Measurements from ENCODE around the gene LARGE1.

The LARGE1 gene

GRCh38 chr22:33563220-33563964, 356.9 kb downstream of the LARGE1 start:
- Histone ChIP-seq H3K36me3 (ENCODE audit: insufficient read depth, low read length) (0 out of 2 replicates have a peak, but pooled peaks cover 3% of the 10 kb centered on the region), H3K9me3 (ENCODE audit: insufficient read depth, low read depth, low read length) (no peaks in the 10 kb centered on the region), H3K9ac (ENCODE audit: low read depth, low read length) (no peak overlapping the region), H3K4me1 (ENCODE audit: insufficient read depth, low read length) (peaks cover 8% of the 10 kb centered on the region; the same call in 1 of the 2 replicates), H3K27me3 (ENCODE audit: insufficient read depth, low read length) (no peaks in the 10 kb centered on the region), H3K4me3 (ENCODE audit: low read length) (no peak overlapping the region), H3K27ac (ENCODE audit: low read depth, low read length) (no peak overlapping the region)
- WGBS: 82% methylated on average over 14 of the region's 14 CpGs

- Histone ChIP-seq H3K4me1 (ENCODE audit: insufficient read depth, low read length) (peaks cover 8% of the 10 kb centered on the region; the same call in 1 of the 2 replicates), H3K36me3 (ENCODE audit: insufficient read depth, low read length) (0 out of 2 replicates have a peak, but pooled peaks cover 3% of the 10 kb centered on the region), H3K9ac (ENCODE audit: low read depth, low read length) (no peak overlapping the region), H3K9me3 (ENCODE audit: insufficient read depth, low read depth, low read length) (no peaks in the 10 kb centered on the region), H3K4me3 (ENCODE audit: low read length) (no peak overlapping the region), H3K27me3 (ENCODE audit: insufficient read depth, low read length) (no peaks in the 10 kb centered on the region), H3K27ac (ENCODE audit: low read depth, low read length) (no peak overlapping the region)
- 90% methylated on average over 6 of the region's 6 CpGs for WGBS
Observed at GRCh38 chr22:33562501-33562900, 357.8 kb downstream of the LARGE1 start.

- Histone ChIP-seq H3K4me3 (ENCODE audit: low read length) (no peak overlapping the region), H3K9ac (ENCODE audit: low read depth, low read length) (no peak overlapping the region), H3K36me3 (ENCODE audit: insufficient read depth, low read length) (peaks cover 3% of the 10 kb centered on the region; the same call in 1 of the 2 replicates), H3K4me1 (ENCODE audit: insufficient read depth, low read length) (peaks cover 8% of the 10 kb centered on the region; the same call in 1 of the 2 replicates), H3K27me3 (ENCODE audit: insufficient read depth, low read length) (no peaks in the 10 kb centered on the region), H3K9me3 (ENCODE audit: insufficient read depth, low read depth, low read length) (no peaks in the 10 kb centered on the region), H3K27ac (ENCODE audit: low read depth, low read length) (no peak overlapping the region)
- 96% methylated on average over 9 of the region's 9 CpGs for WGBS
Observed at GRCh38 chr22:33561149-33561807, 359.0 kb downstream of the LARGE1 start.

GRCh38 chr22:33557836-33558235, 362.4 kb downstream of the LARGE1 start:
- no peaks in the 10 kb centered on the region for H3K9me3 ChIP-seq (ENCODE audit: insufficient read depth, low read depth, low read length)
- peaks cover 3% of the 10 kb centered on the region; the same call in 1 of the 2 replicates for H3K36me3 ChIP-seq (ENCODE audit: insufficient read depth, low read length)
- H3K4me3 ChIP-seq (ENCODE audit: low read length): no peak overlapping the region
- peaks cover 7% of the 10 kb centered on the region; the same call in 1 of the 2 replicates for H3K4me1 ChIP-seq (ENCODE audit: insufficient read depth, low read length)
- H3K27me3 ChIP-seq (ENCODE audit: insufficient read depth, low read length): no peaks in the 10 kb centered on the region
- 95% methylated on average over 7 of the region's 7 CpGs for WGBS
- H3K27ac ChIP-seq (ENCODE audit: low read depth, low read length): no peak overlapping the region
- no peak overlapping the region for H3K9ac ChIP-seq (ENCODE audit: low read depth, low read length)

GRCh38 chr22:33555814-33556522, 364.3 kb downstream of the LARGE1 start:
- Histone ChIP-seq H3K36me3 (ENCODE audit: insufficient read depth, low read length) (peaks cover 4% of the 10 kb centered on the region; the same call in 1 of the 2 replicates), H3K9me3 (ENCODE audit: insufficient read depth, low read depth, low read length) (no peaks in the 10 kb centered on the region), H3K9ac (ENCODE audit: low read depth, low read length) (no peak overlapping the region), H3K4me1 (ENCODE audit: insufficient read depth, low read length) (no peaks in the 10 kb centered on the region), H3K4me3 (ENCODE audit: low read length) (no peak overlapping the region), H3K27ac (ENCODE audit: low read depth, low read length) (no peak overlapping the region), H3K27me3 (ENCODE audit: insufficient read depth, low read length) (no peaks in the 10 kb centered on the region)
- 92% methylated on average over 5 of the region's 5 CpGs for WGBS

- Histone ChIP-seq H3K9me3 (ENCODE audit: insufficient read depth, low read depth, low read length) (no peaks in the 10 kb centered on the region), H3K9ac (ENCODE audit: low read depth, low read length) (no peak overlapping the region), H3K27me3 (ENCODE audit: insufficient read depth, low read length) (no peaks in the 10 kb centered on the region), H3K36me3 (ENCODE audit: insufficient read depth, low read length) (peaks cover 9% of the 10 kb centered on the region; the same call in 1 of the 2 replicates), H3K27ac (ENCODE audit: low read depth, low read length) (no peak overlapping the region), H3K4me1 (ENCODE audit: insufficient read depth, low read length) (no peaks in the 10 kb centered on the region), H3K4me3 (ENCODE audit: low read length) (no peak overlapping the region)
- 95% methylated on average over 5 of the region's 5 CpGs for WGBS
Observed at GRCh38 chr22:33553493-33553892, 366.8 kb downstream of the LARGE1 start.

- WGBS: 97% methylated on average over 4 of the region's 4 CpGs
- no peaks in the 10 kb centered on the region for H3K27me3 ChIP-seq (ENCODE audit: insufficient read depth, low read length)
- H3K9me3 ChIP-seq (ENCODE audit: insufficient read depth, low read depth, low read length): no peaks in the 10 kb centered on the region
- H3K4me3 ChIP-seq (ENCODE audit: low read length): no peak overlapping the region
- H3K27ac ChIP-seq (ENCODE audit: low read depth, low read length): no peak overlapping the region
- no peak overlapping the region for H3K9ac ChIP-seq (ENCODE audit: low read depth, low read length)
- no peaks in the 10 kb centered on the region for H3K4me1 ChIP-seq (ENCODE audit: insufficient read depth, low read length)
- 0 out of 2 replicates have a peak, but pooled peaks cover 5% of the 10 kb centered on the region for H3K36me3 ChIP-seq (ENCODE audit: insufficient read depth, low read length)
Observed at GRCh38 chr22:33544707-33545106, 375.6 kb downstream of the LARGE1 start.

GRCh38 chr22:33542722-33543121, 377.6 kb downstream of the LARGE1 start:
- Histone ChIP-seq H3K9ac (ENCODE audit: low read depth, low read length) (no peak overlapping the region), H3K27me3 (ENCODE audit: insufficient read depth, low read length) (no peaks in the 10 kb centered on the region), H3K36me3 (ENCODE audit: insufficient read depth, low read length) (no peaks in the 10 kb centered on the region), H3K4me1 (ENCODE audit: insufficient read depth, low read length) (no peaks in the 10 kb centered on the region), H3K9me3 (ENCODE audit: insufficient read depth, low read depth, low read length) (no peaks in the 10 kb centered on the region), H3K27ac (ENCODE audit: low read depth, low read length) (no peak overlapping the region), H3K4me3 (ENCODE audit: low read length) (no peak overlapping the region)
- WGBS: 97% methylated on average over 4 of the region's 4 CpGs

- H3K27ac ChIP-seq (ENCODE audit: low read depth, low read length): no peak overlapping the region
- H3K36me3 ChIP-seq (ENCODE audit: insufficient read depth, low read length): no peaks in the 10 kb centered on the region
- no peaks in the 10 kb centered on the region for H3K27me3 ChIP-seq (ENCODE audit: insufficient read depth, low read length)
- H3K9ac ChIP-seq (ENCODE audit: low read depth, low read length): no peak overlapping the region
- no peaks in the 10 kb centered on the region for H3K9me3 ChIP-seq (ENCODE audit: insufficient read depth, low read depth, low read length)
- no peaks in the 10 kb centered on the region for H3K4me1 ChIP-seq (ENCODE audit: insufficient read depth, low read length)
- H3K4me3 ChIP-seq (ENCODE audit: low read length): no peak overlapping the region
- WGBS: 96% methylated on average over 3 of the region's 3 CpGs
Observed at GRCh38 chr22:33542153-33542552, 378.1 kb downstream of the LARGE1 start.

GRCh38 chr22:33539902-33540751, 380.1 kb downstream of the LARGE1 start:
- H3K27ac ChIP-seq (ENCODE audit: low read depth, low read length): no peak overlapping the region
- H3K4me1 ChIP-seq (ENCODE audit: insufficient read depth, low read length): no peaks in the 10 kb centered on the region
- H3K27me3 ChIP-seq (ENCODE audit: insufficient read depth, low read length): no peaks in the 10 kb centered on the region
- no peaks in the 10 kb centered on the region for H3K36me3 ChIP-seq (ENCODE audit: insufficient read depth, low read length)
- H3K9ac ChIP-seq (ENCODE audit: low read depth, low read length): no peak overlapping the region
- no peaks in the 10 kb centered on the region for H3K9me3 ChIP-seq (ENCODE audit: insufficient read depth, low read depth, low read length)
- no peak overlapping the region for H3K4me3 ChIP-seq (ENCODE audit: low read length)
- WGBS: 92% methylated on average over 8 of the region's 8 CpGs
